ENCODE measurements around the gene AKAP9. TPM values are rescaled to one million over a fixed set of nuclear protein-coding genes. Genes with fewer than 3 reads are reported as not detected.

Gene AKAP9
- total and polyA plus RNA-seq, 2 donors (not counting 3 experiments of a cell fraction or from before 2014, with no cell fraction given), result 9.5 to 51.6 TPM

GRCh38 chr7:91974066-91974465 is 33.4 kb downstream of the AKAP9 start:
- H3K27ac ChIP-seq (ENCODE audit: insufficient read depth, low read depth, low read length), result no peak overlapping the region
- no peaks in the 10 kb centered on the region for H3K9me3 ChIP-seq (replicated peaks; ENCODE audit: control insufficient read depth, insufficient read depth, low read length)
- H4K20me1 ChIP-seq (replicated peaks; ENCODE audit: control insufficient read depth, extremely low read depth, insufficient read depth, low read length), result peaks cover 2% of the 10 kb centered on the region
- CTCF ChIA-PET, result interaction anchor here (0.7 kb wide), 1 partner anchor 33 kb away, joined by 4 read pairs; the partner anchor contains the start of gene AKAP9
- no peak overlapping the region for H3K9ac ChIP-seq (replicated peaks; ENCODE audit: extremely low read depth, insufficient read depth, low read length)
- H2AFZ ChIP-seq (ENCODE audit: low read depth, low read length), result no peak overlapping the region
- H3K27me3 ChIP-seq (ENCODE audit: control insufficient read depth in 2 of 2, insufficient read depth in 2 of 2, low read length in 2 of 2), result no peaks in the 10 kb centered on the region
- no peak for TF ChIP-seq FOS (IDR thresholded peaks at IDR 0.05; ENCODE audit: borderline replicate concordance, insufficient read depth, low read length)
- no peak for TF ChIP-seq GATA2 (IDR thresholded peaks at IDR 0.05; ENCODE audit: insufficient read depth, insufficient read length, low read depth, low read length)
- TF ChIP-seq JUN (IDR thresholded peaks at IDR 0.05; ENCODE audit: borderline replicate concordance, insufficient read depth, insufficient read length, low read depth), result no peak
- TF ChIP-seq EZH2 (IDR thresholded peaks at IDR 0.05; ENCODE audit: borderline replicate concordance, low read depth, low read length, severe bottlenecking), result no peak
- no peak overlapping the region for H3K4me3 ChIP-seq (replicated peaks in 1 of 3; ENCODE audit: insufficient read depth in 1 of 3, low read depth in 1 of 3, low read length in 3 of 3)
- intact Hi-C loops (cut with micrococcal nuclease), result no loop called here
- no TSS peak for BruUV-seq (replicated peaks)
- DNase-seq (ENCODE audit: low read depth, low spot score) (no peak), FAIRE-seq (no peak)
- no peak overlapping the region for H3K4me2 ChIP-seq (ENCODE audit: insufficient read depth, low read length)
- H3K9me1 ChIP-seq (replicated peaks; ENCODE audit: control insufficient read depth, extremely low read depth, insufficient read depth, low read length), result no peaks in the 10 kb centered on the region
- dilution Hi-C loops (cut with MboI; ENCODE audit: extremely low pct_ligation_motif_present, low sequenced_read_pairs), result no loop called here
- H3K79me2 ChIP-seq (ENCODE audit: control insufficient read depth, insufficient read depth, low read length), result peaks cover 10% of the 10 kb centered on the region
- no peaks in the 10 kb centered on the region for H3K4me1 ChIP-seq (ENCODE audit: control insufficient read depth, extremely low read depth, insufficient read depth, low read length)
- POLR2A ChIA-PET, result no interaction called here
- H3K36me3 ChIP-seq (ENCODE audit: control insufficient read depth in 2 of 2, extremely low read depth in 1 of 2, insufficient read depth in 2 of 2, low read length in 2 of 2), result no peaks in the 10 kb centered on the region

GRCh38 chr7:91976743-91977142 is 36.1 kb downstream of the AKAP9 start:
- dilution Hi-C loops (cut with MboI; ENCODE audit: extremely low pct_ligation_motif_present, low sequenced_read_pairs), result no loop called here

More at GRCh38 chr7:91976743-91977142, 36.1 kb downstream of the AKAP9 start:
- no peaks in the 10 kb centered on the region for H3K9me3 ChIP-seq (replicated peaks; ENCODE audit: control insufficient read depth, insufficient read depth, low read length)
- H3K4me2 ChIP-seq (ENCODE audit: insufficient read depth, low read length), result no peak overlapping the region
- ChIA-PET CTCF (no interaction called here), POLR2A (no interaction called here)
- DNase-seq (ENCODE audit: low read depth, low spot score) (no peak), FAIRE-seq (no peak)
- no peaks in the 10 kb centered on the region for H3K27me3 ChIP-seq (ENCODE audit: control insufficient read depth in 2 of 2, insufficient read depth in 2 of 2, low read length in 2 of 2)
- H3K4me1 ChIP-seq (ENCODE audit: control insufficient read depth, extremely low read depth, insufficient read depth, low read length), result no peaks in the 10 kb centered on the region
- TF ChIP-seq JUN (IDR thresholded peaks at IDR 0.05; ENCODE audit: borderline replicate concordance, insufficient read depth, insufficient read length, low read depth), result no peak
- no peak for TF ChIP-seq FOS (IDR thresholded peaks at IDR 0.05; ENCODE audit: borderline replicate concordance, insufficient read depth, low read length)
- no peak for TF ChIP-seq POLR2A (IDR thresholded peaks at IDR 0.05; ENCODE audit: low read depth, low read length)
- TF ChIP-seq MAX (IDR thresholded peaks at IDR 0.05; ENCODE audit: insufficient read depth, insufficient read length), result no peak
- no peak for TF ChIP-seq GATA2 (IDR thresholded peaks at IDR 0.05; ENCODE audit: insufficient read depth, insufficient read length, low read depth, low read length)
- TF ChIP-seq EZH2 (IDR thresholded peaks at IDR 0.05; ENCODE audit: borderline replicate concordance, low read depth, low read length, severe bottlenecking), result no peak
- no peak for TF ChIP-seq CTCF (IDR thresholded peaks at IDR 0.05; ENCODE audit: extremely low read depth in 1 of 2, insufficient read depth in 1 of 2, low read depth in 1 of 2, low read length in 2 of 2)
- TF ChIP-seq MYC (IDR thresholded peaks at IDR 0.05; ENCODE audit: low read depth, low read length), result no peak
- no peak for TF ChIP-seq POLR2AphosphoS5 (IDR thresholded peaks at IDR 0.05; ENCODE audit: insufficient read depth, low read depth, low read length)
- no peak overlapping the region for H3K9ac ChIP-seq (replicated peaks; ENCODE audit: extremely low read depth, insufficient read depth, low read length)
- peaks cover 4% of the 10 kb centered on the region for H3K79me2 ChIP-seq (ENCODE audit: control insufficient read depth, insufficient read depth, low read length)
- peaks cover 2% of the 10 kb centered on the region for H4K20me1 ChIP-seq (replicated peaks; ENCODE audit: control insufficient read depth, extremely low read depth, insufficient read depth, low read length)
- no peaks in the 10 kb centered on the region for H3K9me1 ChIP-seq (replicated peaks; ENCODE audit: control insufficient read depth, extremely low read depth, insufficient read depth, low read length)
- H3K27ac ChIP-seq (ENCODE audit: insufficient read depth, low read depth, low read length), result no peak overlapping the region
- intact Hi-C loops (cut with micrococcal nuclease), result no loop called here
- H3K4me3 ChIP-seq (replicated peaks in 1 of 3; ENCODE audit: insufficient read depth in 1 of 3, low read depth in 1 of 3, low read length in 3 of 3), result no peak overlapping the region
- BruUV-seq (replicated peaks), result no TSS peak
- H2AFZ ChIP-seq (ENCODE audit: low read depth, low read length), result no peak overlapping the region
- H3K36me3 ChIP-seq (ENCODE audit: control insufficient read depth in 2 of 2, extremely low read depth in 1 of 2, insufficient read depth in 2 of 2, low read length in 2 of 2), result no peaks in the 10 kb centered on the region

Data from endothelial cell of umbilical vein (primary cell).